T-cell (primary cell): Measurements from ENCODE around the gene DIP2C. TPM values are rescaled to one million over a fixed set of nuclear protein-coding genes. Genes with fewer than 3 reads are reported as not detected.
A peak's percentile ranks its signal among the peaks of the same experiment; 100 is the strongest.

Experiments used
- ATAC-seq, 4 experiments: fragments of 200-7000 bp in 3 of 4; fragments of 150-1000 bp in 1 of 4; cut with Tn5 transposase; replicated peaks in 1 of 4; 1 replicate in 3 of 4; 2 replicates in 1 of 4; pipeline ENCODE4 v1.10.0; 2021; ENCODE audit warnings: moderate library complexity in 3 of 4, mild to moderate bottlenecking in 2 of 4, moderate number of reproducible peaks in 1 of 4
- CTCF ChIA-PET, 2 donors: fragments of 300-600 bp; sonication (Branson Sonifier 250); formaldehyde crosslinking; loops; one replicate each; lab custom pipeline; 2022; ENCODE audit warnings: antibody characterized with exemption in 2 of 2; lab: Charles Lee
- POLR2A ChIA-PET, 2 donors: fragments of 300-600 bp; sonication (Branson Sonifier 250); formaldehyde crosslinking; loops; one replicate each; lab custom pipeline; 2022; ENCODE audit warnings: antibody characterized with exemption in 2 of 2; lab: Charles Lee
- DNase-seq, 35 experiments: peaks; one replicate each; pipeline versions ENCODE4 v3.0.0 to v3.0.0-alpha.2; 2013 to 2023
- H3K27ac ChIP-seq: one replicate; pipeline ENCODE4 v1.5.1; 2013; ENCODE audit warnings: low read length
- H3K27me3 ChIP-seq, 2 experiments: replicated peaks in 1 of 2; 1 replicate in 1 of 2; 2 replicates in 1 of 2; pipeline versions ENCODE4 v1.6.1 to v1.7.0; 2013; ENCODE audit warnings: low read length in 1 of 2, mixed read lengths in 1 of 2; ENCODE audit not compliant: control insufficient read depth in 2 of 2, insufficient read depth in 2 of 2; ENCODE audit errors: extremely low read depth in 1 of 2
- H3K36me3 ChIP-seq, 2 donors: 1 replicate in 1 of 2; 2 replicates in 1 of 2; pipeline versions ENCODE4 v1.6.1 to v1.7.0; 2013; ENCODE audit warnings: low read length in 1 of 2; ENCODE audit not compliant: control insufficient read depth in 2 of 2, insufficient read depth in 1 of 2; ENCODE audit errors: extremely low read depth in 1 of 2
- H3K4me1 ChIP-seq, 2 experiments: 1 replicate in 1 of 2; 2 replicates in 1 of 2; pipeline versions ENCODE4 v1.6.1 to v1.7.0; 2013; ENCODE audit warnings: low read length in 2 of 2, mixed read lengths in 1 of 2; ENCODE audit not compliant: insufficient read depth in 2 of 2, control insufficient read depth in 1 of 2; ENCODE audit errors: extremely low read depth in 1 of 2
- H3K4me3 ChIP-seq, 2 donors: 1 replicate in 1 of 2; 2 replicates in 1 of 2; pipeline versions ENCODE4 v1.5.1 to v1.7.0; 2013; ENCODE audit warnings: mild to moderate bottlenecking in 2 of 2, low read length in 1 of 2, moderate library complexity in 1 of 2; ENCODE audit not compliant: control insufficient read depth in 1 of 2; ENCODE audit errors: extremely low read depth in 1 of 2
- H3K9me3 ChIP-seq: 2 replicates; pipeline ENCODE4 v1.7.0; 2013
- H3K27ac Mint-ChIP-seq, 2 donors: one replicate each; pipeline ENCODE4 v1.8.0; 2020 to 2021; ENCODE audit warnings: mild to moderate bottlenecking in 2 of 2, mixed read lengths in 2 of 2
- H3K27me3 Mint-ChIP-seq, 2 donors: one replicate each; pipeline ENCODE4 v1.8.0; 2021 to 2022; ENCODE audit warnings: mixed read lengths in 2 of 2
- H3K36me3 Mint-ChIP-seq: one replicate; pipeline ENCODE4 v1.8.0; 2021; ENCODE audit warnings: mixed read lengths
- H3K4me1 Mint-ChIP-seq, 3 donors: one replicate each; pipeline ENCODE4 v1.8.0; 2020 to 2022; ENCODE audit warnings: mixed read lengths in 3 of 3, mild to moderate bottlenecking in 1 of 3
- H3K4me3 Mint-ChIP-seq, 3 donors: one replicate each; pipeline ENCODE4 v1.8.0; 2020 to 2022; ENCODE audit warnings: mild to moderate bottlenecking in 3 of 3, mixed read lengths in 3 of 3, moderate library complexity in 3 of 3
- H3K9me3 Mint-ChIP-seq, 3 donors: one replicate each; pipeline ENCODE4 v1.8.0; 2020 to 2022; ENCODE audit warnings: mixed read lengths in 3 of 3
- WGBS: methylation state at CpG from one replicate; pipeline ENCODE4 v1.1.5; 2013; ENCODE audit warnings: missing lambda C conversion rate; ENCODE audit not compliant: insufficient coverage; 5-methylcytosine and 5-hydroxymethylcytosine counted together
- total RNA-seq, 35 experiments: library from RNA in 6 of 35; stranded (reverse) in 6 of 35; fragments of 120-200 nt in 1 of 35; gene quantifications; one replicate each; pipeline versions ENCODE4 v1.2.1 to v1.2.4 and lab custom pipeline; 2013 to 2026

The DIP2C gene
- total RNA-seq, 5 donors from 2014 or later (not counting 1 experiment from before 2014, with no cell fraction given) = 2.7 to 7.4 (median 4.5) TPM

- Mint-ChIP-seq H3K27ac (no peak overlapping the region), H3K4me1 (peaks cover 16 to 19% (median 17%) of the 10 kb centered on the region in 3 donors), H3K4me3 (no peak overlapping the region), H3K27me3 (no peaks in the 10 kb centered on the region), H3K9me3 (no peaks in the 10 kb centered on the region), H3K36me3 (peaks cover 9% of the 10 kb centered on the region)
- no peak overlapping the region for H3K4me3 ChIP-seq
- peaks cover 0 to 3% of the 10 kb centered on the region in 2 experiments for H3K4me1 ChIP-seq
- no peaks in the 10 kb centered on the region for H3K9me3 ChIP-seq
- H3K27ac ChIP-seq = no peak overlapping the region
- POLR2A ChIA-PET = no interaction called here
- no peaks in the 10 kb centered on the region for H3K27me3 ChIP-seq
- H3K36me3 ChIP-seq = peaks cover 0 to 5% of the 10 kb centered on the region in 2 donors
- DNase-seq = peak in 1 of 35 experiments; percentile 11
- no CpG with 5 or more reads among the region's 9 CpGs for WGBS
- CTCF ChIA-PET = no interaction called here
- no peak for ATAC-seq
Observed at GRCh38 chr10:230758-231157, 458.7 kb downstream of the DIP2C start.

DNA sequence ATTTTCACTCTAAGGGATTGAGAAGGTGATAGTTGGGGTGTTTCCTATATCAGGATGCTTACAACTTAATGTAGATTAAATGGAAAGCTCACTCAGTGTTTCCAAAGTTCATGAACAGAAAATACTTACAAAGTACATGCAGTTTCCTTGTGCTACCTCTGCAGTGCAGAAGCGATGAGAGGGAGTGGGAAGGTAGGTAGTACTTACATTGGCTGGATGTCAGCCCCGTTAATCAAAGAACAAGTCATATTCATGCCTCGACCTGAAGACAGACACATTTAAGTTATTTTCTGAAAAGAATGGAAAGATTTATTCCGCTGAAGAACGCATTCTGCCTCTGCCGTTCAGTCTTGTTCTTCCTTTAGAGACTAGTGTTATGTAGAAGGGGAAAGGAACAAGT is 461.1 kb downstream of the DIP2C start:
- WGBS = 83% methylated on average over 2 of the region's 6 CpGs
- ATAC-seq (no peak), DNase-seq (no peak)
- no peaks in the 10 kb centered on the region for H3K9me3 Mint-ChIP-seq
- no peak overlapping the region for H3K4me3 Mint-ChIP-seq
- H3K9me3 ChIP-seq = no peaks in the 10 kb centered on the region
- peak overlapping the region in 1 of 2 donors; percentile 62 for H3K27ac Mint-ChIP-seq
- H3K4me3 ChIP-seq = no peak overlapping the region
- CTCF ChIA-PET = no interaction called here
- H3K4me1 Mint-ChIP-seq = peaks cover 9 to 21% (median 13%) of the 10 kb centered on the region in 3 donors
- peaks cover 5% of the 10 kb centered on the region for H3K36me3 Mint-ChIP-seq
- POLR2A ChIA-PET = interaction anchor here in 1 of 2 donors (0.7 kb wide), 1 partner anchor 16 kb away, joined by 4 read pairs; no protein-coding TSS in a partner anchor
- peaks cover 0 to 2% of the 10 kb centered on the region in 2 donors for H3K36me3 ChIP-seq
- no peaks in the 10 kb centered on the region for H3K27me3 Mint-ChIP-seq
- H3K27ac ChIP-seq = no peak overlapping the region
- H3K4me1 ChIP-seq = peaks cover 0 to 3% of the 10 kb centered on the region in 2 experiments
- H3K27me3 ChIP-seq = no peaks in the 10 kb centered on the region

DNA sequence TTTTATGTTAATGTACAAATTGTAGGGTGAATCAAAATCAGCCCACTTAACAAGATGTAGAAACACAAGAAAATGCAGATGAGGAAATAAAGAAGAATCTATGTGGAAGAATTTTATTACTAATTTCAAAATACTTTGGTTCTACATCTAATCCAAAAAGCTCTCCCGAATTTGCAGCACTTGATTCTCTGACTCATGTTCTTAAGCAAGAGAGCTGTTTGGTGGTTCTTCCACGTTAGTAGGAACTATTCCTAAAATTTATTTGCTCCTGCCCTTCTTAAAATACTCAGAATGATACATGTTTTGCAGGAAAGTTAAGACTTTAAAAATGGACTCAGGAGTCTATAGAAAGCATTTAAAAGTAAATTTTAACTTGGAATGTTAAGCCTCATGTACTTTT is 462.5 kb downstream of the DIP2C start:
- no peak overlapping the region for H3K4me3 ChIP-seq
- peaks cover 13 to 19% (median 13%) of the 10 kb centered on the region in 3 donors for H3K4me1 Mint-ChIP-seq
- no peak overlapping the region for H3K4me3 Mint-ChIP-seq
- H3K36me3 ChIP-seq = peaks cover 0 to 2% of the 10 kb centered on the region in 2 donors
- H3K4me1 ChIP-seq = peaks cover 0 to 3% of the 10 kb centered on the region in 2 experiments
- no peaks in the 10 kb centered on the region for H3K9me3 ChIP-seq
- no peak for DNase-seq
- H3K9me3 Mint-ChIP-seq = no peaks in the 10 kb centered on the region
- H3K27me3 Mint-ChIP-seq = no peaks in the 10 kb centered on the region
- POLR2A ChIA-PET = interaction anchor here in 1 of 2 donors (0.6 kb wide), 1 partner anchor 11 kb away, joined by 3 read pairs; no protein-coding TSS in a partner anchor
- 90% methylated on average over 2 of the region's 2 CpGs for WGBS
- ATAC-seq = no peak
- H3K36me3 Mint-ChIP-seq = peaks cover 8% of the 10 kb centered on the region
- H3K27me3 ChIP-seq = no peaks in the 10 kb centered on the region
- CTCF ChIA-PET = no interaction called here
- H3K27ac ChIP-seq = no peak overlapping the region
- H3K27ac Mint-ChIP-seq = no peak overlapping the region

- H3K9me3 Mint-ChIP-seq = no peaks in the 10 kb centered on the region
- ATAC-seq (no peak), DNase-seq (no peak)
- H3K27me3 Mint-ChIP-seq = no peaks in the 10 kb centered on the region
- Histone ChIP-seq H3K9me3 (no peaks in the 10 kb centered on the region), H3K27me3 (no peaks in the 10 kb centered on the region), H3K4me3 (no peak overlapping the region), H3K36me3 (peaks cover 0 to 2% of the 10 kb centered on the region in 2 donors), H3K27ac (no peak overlapping the region), H3K4me1 (peaks cover 0 to 3% of the 10 kb centered on the region in 2 experiments)
- no peak overlapping the region for H3K4me3 Mint-ChIP-seq
- no CpG with 5 or more reads among the region's 2 CpGs for WGBS
- H3K27ac Mint-ChIP-seq = no peak overlapping the region
- CTCF ChIA-PET = no interaction called here
- POLR2A ChIA-PET = no interaction called here
- peaks cover 16% of the 10 kb centered on the region for H3K36me3 Mint-ChIP-seq
- H3K4me1 Mint-ChIP-seq = peaks cover 13 to 21% (median 18%) of the 10 kb centered on the region in 3 donors
Observed at GRCh38 chr10:226018-226417, 463.4 kb downstream of the DIP2C start.

- Mint-ChIP-seq H3K36me3 (peaks cover 17% of the 10 kb centered on the region), H3K27ac (no peak overlapping the region), H3K9me3 (no peaks in the 10 kb centered on the region), H3K4me3 (no peak overlapping the region), H3K4me1 (peaks cover 16 to 31% (median 27%) of the 10 kb centered on the region in 3 donors), H3K27me3 (no peaks in the 10 kb centered on the region)
- Histone ChIP-seq H3K9me3 (no peaks in the 10 kb centered on the region), H3K27me3 (no peaks in the 10 kb centered on the region), H3K27ac (no peak overlapping the region), H3K4me3 (no peak overlapping the region), H3K4me1 (peaks cover 0 to 7% of the 10 kb centered on the region in 2 experiments), H3K36me3 (peaks cover 0 to 2% of the 10 kb centered on the region in 2 donors)
- ChIA-PET CTCF (no interaction called here), POLR2A (no interaction called here)
- no CpG with 5 or more reads among the region's 3 CpGs for WGBS
- ATAC-seq (no peak), DNase-seq (no peak)
Observed at GRCh38 chr10:224571-224970, 464.9 kb downstream of the DIP2C start.

Other genes with a start within 250 kb of the DIP2C start
- 100 to 1,000 TPM in 1 of 5 donors, 10 to 100 TPM in 4; 77.2 to 108 (median 94.0) TPM for gene LARP4B, start 242.0 kb upstream of the DIP2C start, total RNA-seq